Measurements from ENCODE around the gene EIF4B. TPM values are rescaled to one million over a fixed set of nuclear protein-coding genes. Genes with fewer than 3 reads are reported as not detected.
"Not testable (repeated sequence)": the region's sequence is repeated elsewhere in the genome, so short reads cannot be mapped to it uniquely, and the experiment has no call there.

The EIF4B gene
- total RNA-seq, 1 donor from 2014 or later: 833 TPM

DNA sequence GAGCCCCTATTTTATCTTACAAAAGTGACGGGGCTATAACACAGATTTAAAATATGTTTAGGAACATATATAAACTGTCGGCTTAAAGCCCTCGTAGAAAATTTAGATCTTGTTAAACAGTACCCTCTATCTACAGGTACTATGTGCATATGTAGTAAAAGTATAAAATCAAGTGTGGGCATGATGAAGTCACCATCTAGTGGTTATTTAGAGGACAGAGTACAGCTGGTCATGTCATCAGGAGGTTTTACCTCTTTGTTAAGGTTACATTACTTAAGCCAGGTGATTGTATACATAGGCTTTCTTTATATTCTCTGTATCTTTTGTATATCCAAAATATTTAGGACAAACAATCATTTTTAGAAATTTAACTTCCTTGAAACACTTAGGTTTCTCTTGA, 25.4 kb downstream of the EIF4B start:
- Mint-ChIP-seq H3K27me3 (ENCODE audit: insufficient read depth, low read depth) (no peaks in the 10 kb centered on the region), H3K27ac (no peak overlapping the region), H3K9me3 (no peaks in the 10 kb centered on the region), H3K4me1 (no peaks in the 10 kb centered on the region), H3K36me3 (peaks cover 40% of the 10 kb centered on the region), H3K4me3 (no peak overlapping the region)
- H3K36me3 ChIP-seq: peaks cover 33% of the 10 kb centered on the region
- peaks cover 28% of the 10 kb centered on the region for H3K79me2 ChIP-seq (ENCODE audit: low read depth)
- peaks cover 33% of the 10 kb centered on the region for H4K20me1 ChIP-seq (ENCODE audit: low read depth)
- H3K9me3 ChIP-seq (ENCODE audit: low read depth): no peaks in the 10 kb centered on the region
- no peak overlapping the region for H3K4me2 ChIP-seq
- no peak for DNase-seq (ENCODE audit: low spot score)
- no peak overlapping the region for H3K27ac ChIP-seq
- no peaks in the 10 kb centered on the region for H3K27me3 ChIP-seq
- H2AFZ ChIP-seq (replicated peaks): no peak overlapping the region
- TF ChIP-seq EZH2 (IDR thresholded peaks at IDR 0.05) (no peak), EZH2phosphoT487 (IDR thresholded peaks at IDR 0.05) (no peak), CTCF (IDR thresholded peaks at IDR 0.05) (no peak)
- H3K9ac ChIP-seq: no peak overlapping the region
- H3K4me1 ChIP-seq: no peaks in the 10 kb centered on the region
- peaks cover 45% of the 10 kb centered on the region for H3F3A ChIP-seq (ENCODE audit: low read depth)
- no peak overlapping the region for H3K4me3 ChIP-seq

DNA sequence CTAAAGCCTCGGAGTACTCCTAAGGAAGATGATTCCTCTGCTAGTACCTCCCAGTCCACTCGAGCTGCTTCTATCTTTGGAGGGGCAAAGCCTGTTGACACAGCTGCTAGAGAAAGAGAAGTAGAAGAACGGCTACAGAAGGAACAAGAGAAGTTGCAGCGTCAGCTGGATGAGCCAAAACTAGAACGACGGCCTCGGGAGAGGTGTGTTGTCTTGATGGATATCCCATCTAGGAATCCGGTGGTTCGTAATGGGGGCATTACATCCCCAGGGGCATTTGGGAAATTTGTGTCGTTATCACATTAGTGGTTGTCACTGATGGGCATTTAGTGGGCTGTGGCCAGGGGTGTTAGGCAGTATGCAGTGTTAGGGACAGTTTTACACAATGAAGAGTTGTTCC, 27.6 kb downstream of the EIF4B start:
- H4K20me1 ChIP-seq (ENCODE audit: low read depth): peaks cover 43% of the 10 kb centered on the region

GRCh38 chr12:53034459-53034858, 28.2 kb downstream of the EIF4B start:
- DNase-seq (ENCODE audit: low spot score): no peak
- H3K27ac ChIP-seq: no peak overlapping the region

More for the DNA sequence above, 27.6 kb downstream of the EIF4B start:
- not testable (repeated sequence) for H3K9ac ChIP-seq; H3K27me3 Mint-ChIP-seq (ENCODE audit: insufficient read depth, low read depth); H3K4me2 ChIP-seq; H3K9me3 ChIP-seq (ENCODE audit: low read depth); H3K27ac ChIP-seq; H3K9me3 Mint-ChIP-seq; H3K4me1 ChIP-seq; H3K27me3 ChIP-seq; H2AFZ ChIP-seq (replicated peaks); H3K4me3 Mint-ChIP-seq; DNase-seq (ENCODE audit: low spot score); H3K27ac Mint-ChIP-seq; H3K4me3 ChIP-seq; H3K4me1 Mint-ChIP-seq
- peaks cover 39% of the 10 kb centered on the region for H3K36me3 Mint-ChIP-seq
- Histone ChIP-seq H3F3A (ENCODE audit: low read depth) (peaks cover 61% of the 10 kb centered on the region), H3K79me2 (ENCODE audit: low read depth) (peaks cover 14% of the 10 kb centered on the region), H3K36me3 (peaks cover 26% of the 10 kb centered on the region)

More at GRCh38 chr12:53034459-53034858, 28.2 kb downstream of the EIF4B start:
- Histone ChIP-seq H3K79me2 (ENCODE audit: low read depth) (peaks cover 14% of the 10 kb centered on the region), H3K4me2 (no peak overlapping the region), H3K9me3 (ENCODE audit: low read depth) (no peaks in the 10 kb centered on the region), H3K36me3 (peaks cover 26% of the 10 kb centered on the region), H3F3A (ENCODE audit: low read depth) (peaks cover 65% of the 10 kb centered on the region), H3K9ac (no peak overlapping the region), H4K20me1 (ENCODE audit: low read depth) (peaks cover 46% of the 10 kb centered on the region), H3K27me3 (no peaks in the 10 kb centered on the region), H3K4me3 (no peak overlapping the region), H3K4me1 (no peaks in the 10 kb centered on the region), H2AFZ (replicated peaks) (no peak overlapping the region)
- Mint-ChIP-seq H3K4me1 (no peaks in the 10 kb centered on the region), H3K27me3 (ENCODE audit: insufficient read depth, low read depth) (no peaks in the 10 kb centered on the region), H3K9me3 (no peaks in the 10 kb centered on the region), H3K4me3 (no peak overlapping the region), H3K27ac (no peak overlapping the region), H3K36me3 (peaks cover 38% of the 10 kb centered on the region)
- TF ChIP-seq CTCF (IDR thresholded peaks at IDR 0.05) (no peak), EZH2 (IDR thresholded peaks at IDR 0.05) (no peak), EZH2phosphoT487 (IDR thresholded peaks at IDR 0.05) (no peak)

All from neural progenitor cell (in vitro differentiated cells).